GM21737 (cell line): ENCODE measurements around the gene PNMA6A.
"Not testable (repeated sequence)": the region's sequence is repeated elsewhere in the genome, so short reads cannot be mapped to it uniquely, and the experiment has no call there.

Experiments
- ATAC-seq: cut with Tn5 transposase; IDR thresholded peaks from one replicate; pipeline ENCODE4 v1.9.1; 2021; ENCODE audit warnings: mild to moderate bottlenecking, moderate library complexity; ENCODE audit not compliant: unreplicated experiment

The PNMA6A gene

GRCh38 chrX:153074935-153075334 is 2.7 kb downstream of the PNMA6A start:
- no peak for ATAC-seq

GRCh38 chrX:153075366-153075765 is 3.1 kb downstream of the PNMA6A start:
- ATAC-seq = no peak

GRCh38 chrX:153077437-153078135 is 5.3 kb downstream of the PNMA6A start:
- ATAC-seq = not testable (repeated sequence)

DNA sequence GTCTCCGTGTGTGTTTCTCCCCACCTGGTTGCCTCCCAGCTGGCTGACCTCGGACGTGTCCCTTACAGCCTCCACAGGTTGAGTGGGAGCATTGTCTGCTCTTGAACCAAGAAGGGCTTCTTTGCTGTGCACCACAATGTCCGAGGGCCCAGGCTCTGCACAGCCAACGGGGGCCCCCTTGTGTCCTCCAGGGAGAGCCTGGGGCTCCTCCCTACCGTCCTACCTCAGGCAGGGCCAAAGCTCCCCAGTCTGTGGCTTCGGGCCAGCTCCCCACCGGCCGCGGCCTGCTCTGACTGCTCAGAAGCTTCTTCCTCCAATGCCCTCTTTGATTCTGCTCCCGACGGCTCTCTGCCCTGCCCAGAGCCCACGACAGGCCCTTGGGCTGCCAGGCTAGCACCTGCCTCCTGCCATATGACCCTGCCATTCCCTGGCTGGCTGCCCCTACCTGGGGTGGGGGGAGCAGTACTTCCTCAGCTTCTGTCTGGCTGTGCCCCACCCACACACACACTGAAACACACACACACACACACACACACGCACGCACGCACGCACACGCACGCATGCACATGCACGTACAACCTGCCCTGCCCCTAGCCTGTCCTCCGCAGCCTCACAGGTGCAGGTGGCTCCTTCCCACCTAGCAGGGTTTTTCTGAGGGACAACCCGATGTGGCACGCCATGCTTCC is 11.1 kb downstream of the PNMA6A start:
- ATAC-seq = not testable (repeated sequence)

DNA sequence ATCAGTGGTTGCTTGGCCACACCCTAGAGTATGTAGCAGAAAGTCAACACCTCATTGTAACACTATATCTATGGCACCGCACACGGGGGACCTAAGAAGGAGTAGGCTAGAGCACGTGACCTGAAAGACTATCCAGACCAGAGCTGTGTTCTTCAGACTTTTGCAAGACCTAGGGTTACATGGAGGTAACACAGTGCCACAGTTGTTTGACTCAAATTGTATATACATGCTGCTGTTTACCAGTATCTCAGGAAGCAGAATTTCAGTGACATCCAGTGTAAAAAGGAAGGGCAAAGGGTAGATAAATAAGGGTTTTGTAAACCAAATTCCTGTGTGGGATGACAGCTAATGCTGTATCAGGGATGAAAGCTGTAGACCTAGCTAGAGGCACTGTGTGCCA is 30.2 kb downstream of the PNMA6A start:
- no peak for ATAC-seq

DNA sequence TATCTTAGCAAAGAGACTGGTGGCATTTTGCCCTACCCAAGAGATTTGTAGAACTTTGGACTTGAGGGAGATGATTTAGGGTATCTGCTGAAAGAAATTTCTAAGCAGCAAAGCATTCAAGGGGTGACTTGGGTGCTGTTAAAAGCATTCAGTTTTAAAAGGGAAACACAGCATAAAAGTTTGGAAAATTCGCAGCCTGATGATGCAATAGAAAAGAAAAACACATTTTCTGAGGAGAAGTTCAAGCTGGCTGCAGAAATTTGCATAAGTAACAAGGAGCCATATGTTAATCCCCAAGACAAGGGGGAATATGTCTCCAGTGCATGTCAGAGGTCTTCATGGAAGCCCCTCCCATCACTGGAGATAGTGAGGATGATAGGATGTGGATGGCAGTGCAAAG is 32.7 kb downstream of the PNMA6A start:
- not testable (repeated sequence) for ATAC-seq

DNA sequence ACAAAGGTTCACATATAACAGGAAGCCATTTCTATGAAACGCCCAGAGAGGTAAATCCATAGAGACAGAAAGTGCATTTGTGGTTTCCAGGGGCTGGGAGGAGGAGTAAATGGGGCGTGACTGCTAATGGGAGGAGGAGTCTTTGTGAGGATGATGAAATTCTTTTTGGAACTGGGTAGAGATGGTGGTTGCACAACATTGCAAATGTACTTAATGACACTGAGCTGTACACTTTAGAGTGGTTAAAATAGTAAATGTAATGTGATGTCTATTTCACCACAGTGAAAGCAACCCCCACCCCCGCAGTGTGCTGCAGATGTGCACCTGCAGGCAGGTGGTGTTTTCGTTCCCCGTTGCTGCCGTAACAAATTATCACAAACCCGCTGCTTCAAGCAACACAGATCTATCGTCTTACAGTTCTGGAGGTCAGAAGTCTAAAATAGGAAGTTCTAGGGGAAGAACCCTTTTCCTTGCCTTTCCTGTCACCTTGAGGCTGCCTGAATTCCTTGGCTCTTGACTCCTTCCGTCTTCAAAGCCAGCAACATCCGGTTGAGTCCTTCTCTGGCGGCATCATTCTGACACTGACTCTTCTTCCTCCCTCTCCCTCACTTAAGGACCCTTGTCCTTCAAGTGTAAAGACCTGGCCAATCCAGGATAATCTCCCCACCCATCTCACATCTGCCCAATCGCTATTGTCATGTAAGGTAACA is 34.0 kb downstream of the PNMA6A start:
- ATAC-seq = not testable (repeated sequence)

- not testable (repeated sequence) for ATAC-seq
Measured at GRCh38 chrX:153110735-153111134, 38.5 kb downstream of the PNMA6A start.

DNA sequence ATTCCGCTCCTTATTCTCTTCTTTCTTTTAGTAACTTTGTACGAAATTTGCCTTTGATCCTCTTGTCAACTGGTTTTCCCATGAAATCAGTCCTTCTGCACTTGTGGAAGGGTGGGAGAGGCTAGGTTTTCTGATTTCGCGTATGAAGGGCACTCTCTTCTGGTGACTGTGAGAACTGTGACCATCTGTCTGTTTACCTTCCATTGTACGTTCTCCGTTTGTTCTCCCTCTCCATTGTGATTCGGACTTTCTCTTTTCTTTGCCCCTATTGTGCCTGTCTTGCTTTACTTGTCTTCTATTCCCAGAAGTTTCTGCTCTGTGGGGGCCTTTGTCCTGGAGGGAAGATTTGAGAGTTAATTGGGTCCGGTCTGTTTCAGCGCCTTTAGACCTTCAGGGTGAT is 41.6 kb downstream of the PNMA6A start:
- ATAC-seq = not testable (repeated sequence)

DNA sequence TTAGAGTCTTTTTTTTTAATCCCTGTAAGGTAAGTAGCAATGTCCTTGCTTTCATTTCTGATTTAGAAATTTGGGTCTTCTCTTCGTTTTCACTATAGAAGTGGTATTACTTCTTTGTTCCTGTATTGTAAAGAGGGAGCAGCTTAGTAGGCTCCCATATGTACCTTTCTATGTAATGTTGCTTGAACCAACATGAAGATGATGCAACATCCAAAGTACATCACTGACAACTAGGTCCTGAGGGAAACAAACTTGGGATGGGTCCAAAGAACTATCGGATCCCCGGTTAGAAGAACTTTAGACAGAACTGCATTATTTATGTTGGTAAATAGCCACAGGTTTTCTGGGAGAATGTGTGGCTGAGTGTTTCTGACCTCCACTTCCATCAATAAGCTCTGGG is 45.5 kb downstream of the PNMA6A start:
- ATAC-seq = not testable (repeated sequence)

DNA sequence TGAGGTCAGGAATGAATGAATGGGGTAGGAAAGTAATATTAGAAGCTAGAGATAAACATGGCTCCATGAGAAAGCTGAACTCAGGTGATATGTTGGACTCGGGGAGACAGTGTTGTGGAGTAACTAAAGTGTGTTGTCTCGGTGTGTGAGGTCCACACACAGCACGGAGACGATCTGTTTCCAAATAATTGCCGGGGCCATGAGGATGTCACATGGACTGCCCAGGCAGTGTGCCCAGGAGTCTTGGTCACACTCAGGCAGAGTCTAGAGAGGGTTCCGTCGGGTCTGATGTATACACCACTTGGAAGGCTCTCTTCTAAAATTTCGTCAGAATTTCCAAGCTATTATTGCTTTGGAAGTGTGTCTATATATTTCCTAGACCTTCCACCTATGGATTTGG is 48.0 kb downstream of the PNMA6A start:
- ATAC-seq = not testable (repeated sequence)

- ATAC-seq = not testable (repeated sequence)
Measured at GRCh38 chrX:153123468-153123867, 51.2 kb downstream of the PNMA6A start.
